HEK293 (cell line): ENCODE measurements around the gene SCYL3.

Experiments
- CTCF ChIA-PET: fragments of 350-600 bp; formaldehyde crosslinking; extraction: SDS; loops from one replicate; lab custom pipeline; 2021; ENCODE audit warnings: antibody characterized with exemption; lab: Yijun Ruan, JAX
- POLR2A ChIA-PET: fragments of 300-600 bp; formaldehyde crosslinking; extraction: SDS; loops from one replicate; lab custom pipeline; 2020; ENCODE audit warnings: antibody characterized with exemption, inconsistent platforms; lab: Yijun Ruan, JAX
- H3K27ac ChIP-seq: fragments of 200-500 bp; sonication (Bioruptor generic); 2 replicates; pipeline ENCODE4 v1.5.1; 2014; ENCODE audit warnings: low read depth, low read length, control low read depth, inconsistent platforms; ENCODE audit errors: extremely low read depth
- H3K36me3 ChIP-seq, 2 experiments: fragments of 200-500 bp in 1 of 2; sonication (Bioruptor generic) in 1 of 2; 1 replicate in 1 of 2; 2 replicates in 1 of 2; pipeline ENCODE4 v1.5.1; 2014 to 2017; ENCODE audit warnings: inconsistent platforms in 2 of 2, low read length in 2 of 2; ENCODE audit not compliant: control insufficient read depth in 2 of 2, insufficient read depth in 1 of 2
- H3K4me1 ChIP-seq: fragments of 200-500 bp; sonication (Bioruptor generic); 2 replicates; pipeline ENCODE4 v1.5.1; 2014; ENCODE audit warnings: mild to moderate bottlenecking, low read length, inconsistent platforms; ENCODE audit not compliant: control insufficient read depth, insufficient read depth
- H3K4me3 ChIP-seq: 2 replicates; pipeline ENCODE4 v1.5.1; 2011; ENCODE audit warnings: low read depth, mild to moderate bottlenecking, control low read depth, low read length, moderate library complexity
- H3K9me3 ChIP-seq: fragments of 200-500 bp; sonication (Bioruptor generic); 2 replicates; pipeline ENCODE4 v1.5.1; 2014; ENCODE audit warnings: low read depth, low read length, inconsistent platforms; ENCODE audit not compliant: control insufficient read depth, insufficient read depth
- FEZF1 ChIP-seq: fragments of 450-650 bp; formaldehyde crosslinking; IDR thresholded peaks from 2 replicates; pipeline ENCODE4 v1.5.1; 2016; ENCODE audit warnings: missing biosample characterization, missing genetic modification characterization
- HOXD13 ChIP-seq: sonication (generic); formaldehyde crosslinking; IDR thresholded peaks from 2 replicates; pipeline ENCODE4 v1.8.0; 2022; ENCODE audit warnings: missing genetic modification reagents, borderline replicate concordance
- INSM2 ChIP-seq: fragments of 450-650 bp; formaldehyde crosslinking; IDR thresholded peaks from 2 replicates; pipeline ENCODE4 v1.5.1; 2016; ENCODE audit warnings: missing biosample characterization, missing genetic modification characterization
- KLF8 ChIP-seq: fragments of 450-650 bp; formaldehyde crosslinking; IDR thresholded peaks from 2 replicates; pipeline ENCODE4 v1.5.1; 2016; ENCODE audit warnings: missing biosample characterization, missing genetic modification characterization
- MZF1 ChIP-seq: fragments of 450-650 bp; formaldehyde crosslinking; IDR thresholded peaks from 2 replicates; pipeline ENCODE4 v1.5.1; 2017; ENCODE audit warnings: missing biosample characterization, missing genetic modification characterization, borderline replicate concordance
- PBX3 ChIP-seq: sonication (generic); formaldehyde crosslinking; IDR thresholded peaks from 2 replicates; pipeline ENCODE4 v1.8.1; 2022; ENCODE audit warnings: mild to moderate bottlenecking, moderate library complexity, missing genetic modification reagents
- PRDM1 ChIP-seq: fragments of 450-650 bp; formaldehyde crosslinking; IDR thresholded peaks from 2 replicates; pipeline ENCODE4; 2016; ENCODE audit warnings: missing biosample characterization, missing genetic modification characterization
- PRDM2 ChIP-seq: fragments of 450-650 bp; formaldehyde crosslinking; IDR thresholded peaks from 2 replicates; pipeline ENCODE4 v1.5.1; 2016; ENCODE audit warnings: missing biosample characterization, missing genetic modification characterization, borderline replicate concordance
- SCRT2 ChIP-seq: fragments of 450-650 bp; formaldehyde crosslinking; IDR thresholded peaks from 2 replicates; pipeline ENCODE4 v1.5.1; 2016; ENCODE audit warnings: missing biosample characterization, missing genetic modification characterization
- SETDB1 ChIP-seq: IDR thresholded peaks from one replicate; pipeline ENCODE4 v1.6.1; 2017; ENCODE audit warnings: mild to moderate bottlenecking, low read length, moderate library complexity, mixed read lengths; ENCODE audit not compliant: insufficient read length
- ZBTB21 ChIP-seq: fragments of 450-650 bp; formaldehyde crosslinking; IDR thresholded peaks from 2 replicates; pipeline ENCODE4 v1.5.1; 2017; ENCODE audit warnings: missing biosample characterization, missing genetic modification characterization
- ZNF174 ChIP-seq: fragments of 450-650 bp; formaldehyde crosslinking; IDR thresholded peaks from 2 replicates; pipeline ENCODE4 v1.5.0; 2017; ENCODE audit warnings: missing biosample characterization, mild to moderate bottlenecking, missing genetic modification characterization
- ZNF239 ChIP-seq: fragments of 450-650 bp; formaldehyde crosslinking; IDR thresholded peaks from 2 replicates; pipeline ENCODE4 v1.5.1; 2016; ENCODE audit warnings: missing biosample characterization, missing genetic modification characterization
- ZNF324 ChIP-seq: fragments of 450-650 bp; formaldehyde crosslinking; IDR thresholded peaks from 2 replicates; pipeline ENCODE4 v1.5.1; 2016; ENCODE audit warnings: missing biosample characterization, missing genetic modification characterization
- ZNF473 ChIP-seq: fragments of 450-650 bp; formaldehyde crosslinking; IDR thresholded peaks from 2 replicates; pipeline ENCODE4 v1.5.1; 2017; ENCODE audit warnings: missing biosample characterization, missing genetic modification characterization
- ZNF510 ChIP-seq: fragments of 450-650 bp; formaldehyde crosslinking; IDR thresholded peaks from 2 replicates; pipeline ENCODE4 v1.5.1; 2018; ENCODE audit warnings: mild to moderate bottlenecking, missing genetic modification characterization, missing biosample characterization; ENCODE audit not compliant: insufficient replicate concordance
- ZNF560 ChIP-seq: fragments of 450-650 bp; formaldehyde crosslinking; IDR thresholded peaks from 2 replicates; pipeline ENCODE4 v1.5.1; 2017; ENCODE audit warnings: missing biosample characterization, missing genetic modification characterization, borderline replicate concordance
- ZNF639 ChIP-seq: fragments of 450-650 bp; formaldehyde crosslinking; IDR thresholded peaks from 2 replicates; pipeline ENCODE4 v1.5.1; 2016; ENCODE audit warnings: missing biosample characterization, missing genetic modification characterization
- ZNF768 ChIP-seq: fragments of 450-650 bp; formaldehyde crosslinking; IDR thresholded peaks from 2 replicates; pipeline ENCODE4 v1.5.1; 2018; ENCODE audit warnings: missing biosample characterization, mild to moderate bottlenecking, missing genetic modification characterization

Gene SCYL3

GRCh38 chr1:169877800-169878491, 15.8 kb downstream of the SCYL3 start:
- ChIA-PET CTCF (no interaction called here), POLR2A (no interaction called here)
- TF ChIP-seq ZNF560 (no peak), ZNF174 (tag by site-specific recombination) (no peak), PBX3 (CRISPR knock-in tag) (no peak)

GRCh38 chr1:169874229-169874628, 19.5 kb downstream of the SCYL3 start:
- ChIA-PET POLR2A (no interaction called here), CTCF (no interaction called here)
- Histone ChIP-seq H3K4me3 (no peak overlapping the region), H3K4me1 (no peaks in the 10 kb centered on the region), H3K36me3 (peaks cover 19 to 85% of the 10 kb centered on the region in 2 experiments), H3K9me3 (no peaks in the 10 kb centered on the region), H3K27ac (no peak overlapping the region)
- TF ChIP-seq MZF1 (tag by site-specific recombination) (no peak), HOXD13 (CRISPR knock-in tag) (no peak), ZNF239 (tag by site-specific recombination) (no peak), PRDM1 (no peak), ZNF768 (no peak), INSM2 (tag by site-specific recombination) (no peak), SCRT2 (tag by site-specific recombination) (no peak), ZNF560 (no peak), ZBTB21 (no peak), FEZF1 (tag by site-specific recombination) (no peak), ZNF639 (tag by site-specific recombination) (no peak), PRDM2 (no peak), ZNF510 (tag by site-specific recombination) (no peak), ZNF324 (tag by site-specific recombination) (no peak), ZNF473 (no peak), KLF8 (tag by site-specific recombination) (no peak), SETDB1 (no peak)

More at GRCh38 chr1:169877800-169878491, 15.8 kb downstream of the SCYL3 start:
- Histone ChIP-seq H3K4me1 (no peaks in the 10 kb centered on the region), H3K27ac (no peak overlapping the region), H3K9me3 (no peaks in the 10 kb centered on the region), H3K4me3 (no peak overlapping the region), H3K36me3 (peaks cover 19 to 60% of the 10 kb centered on the region in 2 experiments)
